Cerebellar cortex (tissue), 1 donor: ENCODE data around the gene RIPOR2.
"Not testable (repeated sequence)": the region's sequence is repeated elsewhere in the genome, so short reads cannot be mapped to it uniquely, and the experiment has no call there.

Experiments
- DNase-seq: peaks from one replicate; pipeline ENCODE4 v3.0.0-alpha.2; 2015; ENCODE audit warnings: low spot score

The RIPOR2 gene

DNA sequence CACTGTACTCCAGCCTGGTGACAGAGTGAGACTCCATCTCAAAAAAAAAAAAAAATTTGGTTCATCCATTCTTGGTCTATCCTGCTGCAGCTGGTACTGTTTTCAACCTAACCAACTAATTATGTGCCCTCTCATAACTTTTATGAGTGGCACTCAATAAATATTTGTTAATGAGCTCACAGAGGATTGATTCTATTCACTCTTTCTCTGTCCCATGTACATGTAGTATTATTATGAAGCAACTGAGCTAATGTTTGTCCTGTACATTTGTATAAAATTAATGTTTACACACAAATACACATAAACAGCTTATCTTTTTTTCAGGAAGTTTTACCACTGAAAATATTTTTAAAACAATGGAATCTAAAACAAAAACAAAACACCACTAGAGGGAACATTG is 10.1 kb downstream of the RIPOR2 start:
- no peak for DNase-seq

DNA sequence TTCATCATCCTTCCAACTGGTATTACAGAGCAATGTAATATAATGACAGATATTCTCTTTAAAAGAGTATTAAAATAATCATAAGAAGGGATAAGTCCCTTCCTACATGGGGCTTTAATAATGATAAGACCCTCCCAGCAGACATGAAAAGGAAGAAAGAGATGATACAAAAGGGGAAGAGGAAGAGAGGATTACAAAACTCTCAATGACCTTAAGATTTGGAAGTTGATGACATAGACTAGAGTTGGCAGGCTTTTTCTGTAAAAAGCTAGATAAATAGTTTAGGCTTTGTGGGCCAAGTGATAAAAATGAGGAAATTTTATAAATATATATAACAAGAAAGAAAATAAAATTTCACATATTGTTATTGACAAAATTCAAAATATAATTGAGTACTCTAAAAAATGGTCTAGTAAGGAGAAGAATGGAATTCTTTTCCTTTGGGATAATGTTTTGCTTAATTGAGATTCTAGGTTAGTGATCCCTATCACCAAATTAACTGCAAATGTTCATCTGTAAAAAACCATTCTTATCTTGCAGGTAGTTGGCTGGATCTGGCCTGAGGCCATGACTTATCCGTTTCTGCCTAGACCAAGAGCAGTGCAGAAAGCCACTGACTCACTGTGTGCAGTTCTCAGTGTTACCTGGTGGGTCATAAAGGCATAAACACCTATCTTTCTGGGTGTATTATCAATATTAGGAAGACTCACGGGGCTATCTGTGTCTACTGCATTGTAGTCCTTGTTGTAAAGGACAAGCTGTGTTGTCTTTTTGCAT is 11.0 kb downstream of the RIPOR2 start:
- DNase-seq = no peak

- no peak for DNase-seq
Observed at GRCh38 chr6:24923885-24924401, 11.8 kb downstream of the RIPOR2 start.

DNA sequence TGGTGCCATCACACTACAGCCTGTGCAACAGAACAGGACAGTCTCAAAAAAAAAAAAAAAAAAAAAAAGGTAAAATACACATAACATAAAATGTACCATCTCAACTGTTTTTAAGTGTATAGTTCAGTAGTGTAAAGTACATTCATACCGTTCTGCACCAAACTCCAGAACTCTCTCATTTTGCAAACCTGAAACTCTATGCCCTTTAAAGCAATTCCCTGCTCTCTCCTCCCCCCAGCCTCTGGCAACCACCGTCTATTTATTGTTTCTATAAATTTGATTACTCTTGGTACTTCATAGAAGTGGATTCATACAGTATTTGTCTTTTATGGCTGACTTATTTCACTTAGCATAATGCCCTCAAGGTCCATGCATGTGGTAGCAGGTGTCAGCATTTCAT is 12.9 kb downstream of the RIPOR2 start:
- no peak for DNase-seq

- no peak for DNase-seq
Observed at GRCh38 chr6:24922170-24922569, 13.6 kb downstream of the RIPOR2 start.

DNA sequence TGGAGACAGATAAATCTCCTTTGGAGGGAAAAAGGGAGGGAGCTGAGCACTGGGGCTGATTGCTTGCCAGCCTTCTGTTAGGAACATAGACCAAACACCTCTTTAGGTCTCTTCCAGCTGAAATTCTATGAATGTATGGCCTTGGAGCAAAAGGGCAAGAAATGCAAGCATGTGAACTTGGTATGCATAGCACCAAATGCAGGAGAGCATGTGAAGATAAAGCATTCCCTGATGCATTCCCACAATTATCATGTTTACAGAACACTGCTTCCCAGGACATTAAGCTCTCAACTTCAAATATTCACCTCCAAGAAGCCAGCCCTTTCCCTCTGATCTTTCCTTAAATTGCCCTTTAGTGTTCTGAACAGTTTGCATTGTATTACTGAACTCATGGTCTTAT is 15.6 kb downstream of the RIPOR2 start:
- no peak for DNase-seq

GRCh38 chr6:24919056-24919892 is 16.5 kb downstream of the RIPOR2 start:
- no peak for DNase-seq

DNA sequence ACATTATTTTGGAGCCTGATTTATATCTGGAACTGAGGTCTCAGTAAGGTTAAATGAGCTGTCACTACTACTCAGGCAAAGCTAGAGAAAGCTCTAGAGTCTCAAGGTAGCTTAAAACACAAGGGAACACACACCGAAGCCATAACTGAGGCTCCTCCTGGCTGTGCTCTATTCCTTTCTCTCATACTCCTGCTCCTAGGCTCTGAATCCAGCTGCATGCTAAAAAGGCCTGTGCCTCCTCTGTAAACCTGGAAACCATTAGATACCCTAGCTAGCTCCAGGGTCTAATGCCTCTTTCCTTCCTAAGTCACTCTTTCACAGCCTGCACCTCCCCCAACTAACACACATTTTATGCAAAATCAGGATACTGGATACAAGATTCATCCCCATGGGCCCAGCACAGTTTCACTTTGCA is 17.1 kb downstream of the RIPOR2 start:
- no peak for DNase-seq

GRCh38 chr6:24916496-24916895 is 19.3 kb downstream of the RIPOR2 start:
- no peak for DNase-seq

GRCh38 chr6:24915641-24916040 is 20.1 kb downstream of the RIPOR2 start:
- no peak for DNase-seq

DNA sequence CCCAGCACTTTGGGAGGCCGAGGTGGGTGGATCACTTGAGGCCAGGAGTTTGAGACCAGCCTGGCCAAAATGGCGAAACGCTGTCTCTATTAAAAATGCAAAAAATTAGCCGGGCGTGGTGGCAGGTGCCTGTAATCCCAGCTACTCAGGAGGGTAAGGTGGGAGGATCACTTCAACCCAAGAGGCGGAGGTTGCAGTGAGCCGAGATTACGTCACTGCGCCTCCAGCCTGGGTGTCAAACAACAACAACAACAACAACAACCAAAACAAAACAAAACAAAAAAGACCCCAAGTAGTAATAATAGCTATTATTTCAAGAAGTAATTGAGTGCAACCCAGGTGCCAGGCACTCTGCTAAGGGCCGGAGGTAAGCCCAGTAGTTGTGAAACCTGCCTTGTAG is 21.7 kb downstream of the RIPOR2 start:
- DNase-seq = not testable (repeated sequence)

GRCh38 chr6:24911796-24912382 is 23.9 kb downstream of the RIPOR2 start:
- no peak for DNase-seq

DNA sequence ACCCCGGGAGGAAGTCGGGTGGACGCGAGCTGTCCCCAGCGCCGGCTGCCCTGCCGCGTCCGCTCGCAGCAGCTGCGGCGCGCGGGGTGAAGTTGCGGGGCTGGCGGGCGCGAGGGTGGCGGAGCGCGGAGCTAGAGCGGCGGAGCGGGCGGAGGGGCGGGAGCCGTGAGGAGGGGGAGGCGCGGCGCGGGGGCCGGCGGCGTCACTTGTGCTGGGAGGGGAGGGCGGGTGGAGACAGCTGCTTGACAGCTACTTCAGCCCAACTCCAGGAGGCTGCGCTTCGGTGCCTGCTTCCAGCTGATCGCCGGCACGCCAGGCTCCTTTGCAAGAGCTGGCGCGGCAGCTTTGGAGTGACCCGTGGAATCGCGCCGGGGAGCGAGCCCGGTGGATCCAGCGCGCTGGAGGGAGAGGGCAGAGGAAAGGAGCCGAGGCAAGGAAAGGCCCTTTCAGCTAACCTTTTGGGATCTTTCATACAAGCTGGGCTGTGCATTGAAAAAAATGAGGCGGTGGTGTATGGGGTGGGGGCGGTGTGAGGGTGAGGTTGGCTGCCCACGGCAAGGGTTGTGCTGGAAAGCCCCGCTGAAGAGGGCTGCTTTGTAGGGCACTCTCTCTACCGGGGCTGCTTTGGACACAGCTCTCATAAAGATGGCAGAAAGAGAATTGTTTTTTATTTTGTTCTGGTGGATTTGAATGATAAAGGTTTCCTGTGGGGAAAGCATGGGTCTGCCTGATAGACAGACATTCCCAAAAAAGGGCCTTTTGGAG is 24.6 kb downstream of the RIPOR2 start:
- no peak for DNase-seq

- no peak for DNase-seq
Observed at GRCh38 chr6:24910331-24910960, 25.3 kb downstream of the RIPOR2 start.

DNA sequence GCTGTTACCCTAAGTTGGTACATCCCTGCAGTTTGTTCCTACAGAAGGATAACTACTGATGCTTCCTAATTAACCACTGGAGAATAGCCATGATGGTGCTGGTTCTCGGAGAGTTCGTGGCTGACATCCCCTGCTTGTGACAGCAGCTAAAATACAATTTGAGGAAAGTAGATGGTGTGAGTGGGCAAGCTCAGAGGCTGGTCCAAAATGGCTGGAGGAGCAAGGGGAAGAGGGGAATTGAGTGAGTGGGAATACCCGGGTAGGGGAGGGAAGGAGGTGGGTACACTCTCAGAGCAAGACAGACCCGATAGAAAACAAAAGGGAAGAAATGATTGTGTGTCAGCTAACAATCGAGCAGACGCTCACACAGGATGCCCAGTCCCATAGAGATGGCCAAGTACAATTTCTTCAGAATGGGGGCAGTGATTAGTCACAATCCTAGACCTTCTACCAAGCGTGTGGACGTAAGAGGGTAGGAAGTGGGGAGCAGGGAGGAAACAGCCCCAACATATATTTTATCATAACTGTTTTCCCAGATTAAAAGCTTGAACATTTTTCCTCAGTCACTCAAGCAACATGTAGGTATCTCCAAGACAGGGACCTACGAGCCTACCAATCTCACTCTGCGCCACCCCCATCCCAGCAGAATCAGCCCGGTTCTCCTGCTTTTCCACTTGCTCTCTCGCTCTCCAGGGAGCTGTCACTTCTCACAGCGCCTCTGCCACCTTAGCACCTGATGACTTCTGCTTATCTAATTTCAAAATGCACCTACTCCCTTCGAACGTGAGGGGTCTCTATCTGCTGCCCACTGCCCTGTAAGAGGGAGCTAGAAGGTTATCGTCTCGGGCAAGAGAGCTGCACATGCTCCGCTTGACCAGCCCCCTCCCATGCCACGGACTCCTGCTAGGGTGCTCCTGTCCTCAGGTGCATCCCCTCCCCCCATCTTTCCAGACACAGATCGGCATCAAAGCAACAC is 26.2 kb downstream of the RIPOR2 start:
- no peak for DNase-seq

GRCh38 chr6:24908650-24909035 is 27.1 kb downstream of the RIPOR2 start:
- DNase-seq = no peak

DNA sequence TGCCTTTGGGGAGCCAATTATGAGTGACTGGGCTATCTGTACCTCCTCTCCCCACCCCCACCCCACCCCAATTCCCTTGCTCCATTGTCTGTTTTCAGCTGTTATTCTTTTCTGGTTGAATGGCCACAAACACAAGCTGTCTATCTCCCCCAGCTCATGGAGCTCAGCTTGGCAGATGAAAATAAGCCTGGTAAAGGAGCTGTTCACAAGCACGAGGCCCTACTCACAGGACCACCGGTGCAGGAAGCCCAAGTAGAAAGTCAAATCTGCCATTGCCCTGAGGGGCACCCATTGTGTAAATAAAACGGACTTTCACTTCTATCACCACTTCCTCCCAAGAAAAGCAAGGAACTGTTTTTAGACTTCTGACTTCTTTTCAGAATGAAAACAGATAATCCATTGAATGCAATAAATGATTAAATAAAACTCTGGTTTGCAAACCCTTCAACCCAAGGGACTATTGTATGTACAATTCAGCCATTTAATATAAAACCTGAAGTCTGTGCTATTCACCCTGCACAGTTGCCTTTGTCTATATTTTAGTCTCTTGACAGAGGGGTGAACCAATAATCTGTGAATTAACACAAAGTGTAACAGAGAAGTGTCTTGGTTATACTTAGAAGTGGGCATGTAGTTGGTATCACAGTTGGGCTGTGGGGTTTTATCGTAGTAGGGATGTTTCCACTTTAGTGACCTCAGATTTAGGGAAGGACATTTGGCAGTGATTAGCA is 27.7 kb downstream of the RIPOR2 start:
- no peak for DNase-seq

- no peak for DNase-seq
Observed at GRCh38 chr6:24906314-24906713, 29.4 kb downstream of the RIPOR2 start.

DNA sequence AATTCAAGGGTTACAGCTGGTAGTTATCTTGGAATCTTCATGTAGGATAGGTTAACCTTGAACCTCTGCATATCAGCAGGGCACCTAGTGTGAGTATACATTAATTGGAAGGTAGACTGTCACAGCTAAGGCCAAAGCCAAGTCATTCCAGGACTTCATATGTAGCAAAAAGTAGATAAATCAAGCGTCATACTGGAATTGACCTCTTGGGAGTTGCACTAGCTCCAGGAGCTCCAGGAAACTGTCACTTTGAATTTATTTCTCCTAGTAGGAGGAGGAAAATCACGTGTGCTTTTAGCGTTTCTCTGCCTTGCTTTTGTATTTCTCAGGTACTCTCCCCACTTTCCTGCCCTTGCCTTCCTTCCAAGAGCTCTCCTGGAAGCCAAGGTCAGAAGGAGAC is 30.3 kb downstream of the RIPOR2 start:
- no peak for DNase-seq

- DNase-seq = no peak
Observed at GRCh38 chr6:24903681-24904080, 32.1 kb downstream of the RIPOR2 start.
